ENCODE results near the gene DNASE1. TPM values are rescaled to one million over a fixed set of nuclear protein-coding genes. Genes with fewer than 3 reads are reported as not detected.

The DNASE1 gene
- total RNA-seq, 1 experiment from 2014 or later, result 11.0 TPM

DNA sequence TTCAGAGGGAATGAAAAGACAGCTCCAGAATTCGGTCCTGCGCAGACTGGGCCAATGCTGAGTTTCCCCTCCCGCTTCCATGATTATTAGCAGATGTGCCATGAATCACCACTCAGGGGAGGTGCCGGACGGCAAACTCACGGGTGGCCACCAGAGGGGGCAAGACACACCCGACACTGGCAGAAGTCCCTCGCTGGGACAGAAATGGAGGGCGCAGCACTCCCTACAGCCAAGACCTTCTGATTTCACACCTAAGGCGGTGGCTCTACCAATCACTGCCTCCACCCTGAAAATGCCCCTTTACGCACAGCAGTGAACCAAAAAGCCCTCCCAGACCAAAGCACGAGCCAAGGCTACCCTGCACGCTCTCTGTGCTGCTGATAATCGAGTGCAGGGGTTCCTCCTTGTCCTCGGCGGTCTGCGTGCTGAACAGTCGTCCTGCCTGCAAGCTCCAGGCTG is 36.0 kb downstream of the DNASE1 start:
- H3K9ac ChIP-seq (ENCODE audit: low read length), result no peak overlapping the region
- DNase-seq (ENCODE audit: low read depth, low spot score) (peak; percentile 48), ATAC-seq (peak; percentile 97)
- H3K27ac ChIP-seq (ENCODE audit: low read depth, low read length), result peak overlapping the region; percentile 6; the same call in 1 of the 2 replicates
- TF ChIP-seq, protein P1, sequence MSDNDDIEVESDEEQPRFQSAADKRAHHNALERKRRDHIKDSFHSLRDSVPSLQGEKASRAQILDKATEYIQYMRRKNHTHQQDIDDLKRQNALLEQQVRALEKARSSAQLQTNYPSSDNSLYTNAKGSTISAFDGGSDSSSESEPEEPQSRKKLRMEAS (IDR thresholded peaks at IDR 0.05), result peak; percentile 57; the same call in 1 of the 2 replicates
- TF ChIP-seq CBX3 (IDR thresholded peaks at IDR 0.05; ENCODE audit: low read depth), result peak; percentile 32; the same call in 1 of the 2 replicates
- peak; percentile 80 for TF ChIP-seq RAD21 (IDR thresholded peaks at IDR 0.05; ENCODE audit: low read depth)
- TF ChIP-seq, protein P2, sequence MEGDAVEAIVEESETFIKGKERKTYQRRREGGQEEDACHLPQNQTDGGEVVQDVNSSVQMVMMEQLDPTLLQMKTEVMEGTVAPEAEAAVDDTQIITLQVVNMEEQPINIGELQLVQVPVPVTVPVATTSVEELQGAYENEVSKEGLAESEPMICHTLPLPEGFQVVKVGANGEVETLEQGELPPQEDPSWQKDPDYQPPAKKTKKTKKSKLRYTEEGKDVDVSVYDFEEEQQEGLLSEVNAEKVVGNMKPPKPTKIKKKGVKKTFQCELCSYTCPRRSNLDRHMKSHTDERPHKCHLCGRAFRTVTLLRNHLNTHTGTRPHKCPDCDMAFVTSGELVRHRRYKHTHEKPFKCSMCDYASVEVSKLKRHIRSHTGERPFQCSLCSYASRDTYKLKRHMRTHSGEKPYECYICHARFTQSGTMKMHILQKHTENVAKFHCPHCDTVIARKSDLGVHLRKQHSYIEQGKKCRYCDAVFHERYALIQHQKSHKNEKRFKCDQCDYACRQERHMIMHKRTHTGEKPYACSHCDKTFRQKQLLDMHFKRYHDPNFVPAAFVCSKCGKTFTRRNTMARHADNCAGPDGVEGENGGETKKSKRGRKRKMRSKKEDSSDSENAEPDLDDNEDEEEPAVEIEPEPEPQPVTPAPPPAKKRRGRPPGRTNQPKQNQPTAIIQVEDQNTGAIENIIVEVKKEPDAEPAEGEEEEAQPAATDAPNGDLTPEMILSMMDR (IDR thresholded peaks at IDR 0.05 in 2 of 3, conservative IDR thresholded peaks at IDR 0.05 in 1 of 3; ENCODE audit: borderline replicate concordance in 1 of 3, insufficient read depth in 1 of 3, low read depth in 2 of 3, low read length in 2 of 3), result peak; percentile 81 to 93 (median 88)
- no peak for TF ChIP-seq POLR2A (IDR thresholded peaks at IDR 0.05; ENCODE audit: borderline replicate concordance, extremely low read depth, insufficient read depth, insufficient read length)
- TF ChIP-seq YY1 (IDR thresholded peaks at IDR 0.05; ENCODE audit: extremely low read depth, insufficient replicate concordance, low read depth, low read length), result peak; percentile 48
- no peaks in the 10 kb centered on the region for H3K27me3 ChIP-seq (ENCODE audit: insufficient read depth, low read length)
- no peak overlapping the region for H2AFZ ChIP-seq (ENCODE audit: low read depth, low read length, poor library complexity, severe bottlenecking)
- BruUV-seq (replicated peaks), result no TSS peak
- ChIA-PET POLR2A (no interaction called here), CTCF (interaction anchor here (0.6 to 1.6 kb wide), 2 partner anchors 11 to 712 kb away, joined by 3 to 4 read pairs; no protein-coding TSS in a partner anchor), RAD21 (ENCODE audit: low non-redundant PET in 1 of 2, low total read pairs in 2 of 2, uncharacterized antibody in 2 of 2, unreplicated experiment in 2 of 2) (no interaction called here)
- peak overlapping the region; percentile 11; the same call in 1 of the 2 replicates for H3K4me2 ChIP-seq (ENCODE audit: low read length)
- no peak overlapping the region for H3K4me3 ChIP-seq (replicated peaks in 1 of 2; ENCODE audit: low read depth in 1 of 2, low read length in 2 of 2)
- H3K9me2 ChIP-seq (ENCODE audit: insufficient read depth), result no peaks in the 10 kb centered on the region
- intact Hi-C loops (cut with micrococcal nuclease), result no loop called here
- no peaks in the 10 kb centered on the region for H3K9me3 ChIP-seq (ENCODE audit: control insufficient read depth in 1 of 2, insufficient read depth in 1 of 2, low read depth in 1 of 2, low read length in 2 of 2)
- H4K20me1 ChIP-seq (ENCODE audit: insufficient read depth), result no peaks in the 10 kb centered on the region
- peaks cover 60% of the 10 kb centered on the region for H3K79me2 ChIP-seq (ENCODE audit: insufficient read depth, low read length)
- H3K36me3 ChIP-seq (ENCODE audit: control insufficient read depth in 1 of 2, insufficient read depth in 2 of 2, low read length in 2 of 2), result peaks cover 24 to 52% of the 10 kb centered on the region in 2 experiments; a peak in 3 of 4 replicates
- peaks cover 0 to 10% of the 10 kb centered on the region in 2 experiments; a peak in 2 of 4 replicates for H3K4me1 ChIP-seq (ENCODE audit: control insufficient read depth in 1 of 2, insufficient read depth in 2 of 2, low read length in 2 of 2)

All from HCT116 (cell line).